GM04504 (cell line): ENCODE measurements around the gene MARS1.
A peak's percentile ranks its signal among the peaks of the same experiment; 100 is the strongest.
"Not testable (repeated sequence)": the region's sequence is repeated elsewhere in the genome, so short reads cannot be mapped to it uniquely, and the experiment has no call there.

Experiments used
- DNase-seq: peaks from one replicate; pipeline ENCODE4 v3.0.0-alpha.2; 2012; ENCODE audit warnings: low read depth

Gene MARS1

DNA sequence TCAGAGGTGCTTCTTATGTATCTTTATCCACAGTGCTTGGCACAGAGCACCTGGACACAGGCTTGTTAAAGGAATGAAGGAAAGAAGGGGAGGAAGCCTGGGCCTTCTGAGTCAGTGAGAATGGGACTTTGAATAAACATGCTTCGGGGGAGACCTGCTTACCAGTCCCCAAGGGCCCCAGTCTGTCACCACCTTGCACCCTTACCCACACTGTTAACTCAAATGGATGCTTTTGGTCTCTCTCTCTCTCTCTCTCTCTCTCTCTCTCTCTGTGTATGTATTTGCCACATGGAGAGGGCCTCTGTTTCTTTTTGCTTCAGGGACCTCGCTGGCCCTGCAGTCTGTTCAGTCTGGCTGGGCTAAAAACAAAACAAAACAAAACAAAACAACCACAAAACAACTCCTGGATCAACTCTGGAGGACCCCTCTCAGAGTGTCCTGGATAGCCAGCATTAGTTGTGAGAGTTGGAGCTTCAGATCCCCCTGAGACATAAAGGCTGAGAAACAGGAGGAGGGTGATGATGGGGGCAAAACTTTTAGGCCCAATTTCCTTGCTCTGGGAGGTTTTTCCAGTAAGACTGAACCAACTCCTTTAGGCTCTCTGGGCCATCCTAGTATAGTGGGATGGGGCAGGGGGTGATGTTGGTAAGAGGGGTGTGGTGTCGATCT lies 63.9 kb downstream of the MARS1 start:
- no peak for DNase-seq

DNA sequence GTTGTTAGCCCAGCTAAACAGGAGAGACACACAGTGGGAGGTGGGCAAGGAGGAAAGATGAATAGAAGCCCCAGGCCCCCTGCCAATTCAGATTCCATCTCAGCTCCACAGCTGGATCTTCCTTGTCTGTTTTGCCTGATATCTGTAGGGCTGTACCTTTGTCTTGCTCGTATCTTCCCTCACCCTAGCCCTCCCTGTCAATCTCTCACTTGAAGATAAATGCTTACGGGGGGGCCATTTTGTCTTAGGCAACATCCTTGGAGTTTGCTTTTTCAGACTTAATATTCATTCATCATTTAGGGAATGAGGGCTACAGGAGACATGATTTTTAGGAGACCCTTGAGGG lies 64.4 kb downstream of the MARS1 start:
- no peak for DNase-seq

DNA sequence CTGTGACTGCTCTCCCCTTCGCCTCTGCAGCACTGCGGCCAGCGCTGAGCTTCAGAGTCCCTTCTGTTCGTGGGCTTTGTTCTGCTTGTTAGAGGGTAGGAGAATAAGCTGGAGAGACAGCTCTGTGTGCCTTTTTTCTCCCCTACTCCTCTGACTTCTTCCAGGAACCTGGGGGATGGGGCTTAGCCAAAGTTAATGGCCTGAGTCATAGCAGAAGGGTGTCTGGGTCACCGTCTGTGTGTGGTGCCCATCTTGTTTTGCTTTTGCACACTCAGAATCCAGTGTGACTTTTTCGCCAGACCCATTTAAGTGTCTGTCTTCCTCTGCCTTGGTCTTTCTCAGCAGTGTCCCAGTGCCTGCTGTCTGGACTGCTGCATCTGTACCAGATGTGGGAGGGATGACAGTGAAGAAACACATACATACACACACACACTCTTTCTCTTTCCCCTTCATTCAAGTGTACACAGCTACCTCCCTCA lies 65.0 kb downstream of the MARS1 start:
- DNase-seq = peak; percentile 28

DNA sequence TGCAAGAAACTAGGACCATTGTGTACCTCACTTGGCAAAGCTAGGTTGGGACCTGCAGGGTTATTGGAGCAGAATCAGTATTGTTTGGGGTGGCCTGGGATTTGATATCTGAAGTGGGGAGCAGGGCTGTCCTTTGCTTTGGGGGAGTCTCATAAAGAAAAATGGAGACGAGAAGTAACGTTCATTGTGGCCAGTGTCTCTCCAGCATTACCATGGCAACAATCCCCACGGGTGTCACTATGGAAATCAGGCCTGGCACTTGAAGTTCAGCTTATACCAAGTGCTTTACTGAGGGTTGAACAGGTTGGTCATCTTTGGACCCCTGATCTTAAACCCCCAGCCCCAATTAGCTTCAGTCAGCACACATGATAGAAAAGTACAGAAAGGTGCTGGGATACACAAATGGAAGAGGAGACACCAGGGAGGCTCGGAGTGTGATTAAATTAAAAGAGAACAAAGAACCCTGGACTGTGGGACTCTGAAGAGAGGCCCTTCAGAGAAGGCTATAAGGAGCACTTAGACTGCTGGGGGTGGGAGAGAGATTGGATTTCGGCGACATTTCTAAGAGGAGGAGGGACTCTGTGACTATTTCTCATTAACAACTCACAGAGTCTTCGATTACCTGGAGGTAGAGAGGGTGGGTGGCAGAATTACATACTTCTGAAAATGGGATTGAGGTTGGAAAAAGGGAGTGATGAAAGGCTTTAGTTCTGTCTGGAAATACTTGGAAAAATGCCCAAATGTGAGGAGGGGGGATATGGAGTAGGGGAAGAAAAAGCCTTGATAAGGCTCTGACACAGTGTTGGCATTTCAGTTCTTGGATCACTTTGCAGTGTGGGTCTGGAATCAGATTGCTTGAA lies 65.7 kb downstream of the MARS1 start:
- no peak for DNase-seq

DNA sequence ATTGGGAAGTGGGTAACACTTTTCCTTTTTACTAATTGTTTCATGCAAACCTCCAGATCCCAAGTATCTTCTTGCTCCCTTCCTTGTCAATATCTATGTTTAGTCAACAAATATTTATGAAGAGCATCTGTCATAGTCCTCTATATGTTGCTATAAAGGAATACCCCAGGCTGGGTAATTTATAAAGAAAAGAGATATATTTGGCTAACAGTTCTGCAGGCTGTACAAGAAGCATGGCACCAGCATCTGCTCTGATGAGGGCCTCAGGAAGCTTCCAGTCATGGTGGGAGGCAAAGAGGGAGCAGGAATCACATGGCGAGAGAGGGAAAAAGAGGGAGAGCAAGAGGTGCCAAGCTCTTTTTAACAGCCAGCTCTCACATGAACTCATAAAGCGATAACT lies 66.6 kb downstream of the MARS1 start:
- DNase-seq = no peak

DNA sequence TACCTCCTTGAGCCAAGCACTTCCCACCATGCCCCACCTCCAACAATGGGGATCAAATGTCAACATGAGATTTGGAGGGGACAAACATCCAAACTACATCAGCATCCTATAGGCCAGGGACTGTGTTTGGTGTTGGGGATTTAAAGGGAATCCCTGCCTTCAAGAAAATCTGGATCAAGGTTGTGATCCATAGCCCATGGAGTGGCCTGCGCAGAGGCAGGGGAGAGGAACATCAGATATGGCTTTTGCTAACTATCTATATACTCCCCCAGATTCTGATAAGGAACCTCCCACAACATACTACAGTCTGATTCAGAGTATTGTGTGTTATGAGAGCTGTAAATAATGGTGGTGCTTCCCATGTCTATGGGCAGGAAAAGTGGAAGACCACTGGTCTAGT lies 67.0 kb downstream of the MARS1 start:
- no peak for DNase-seq

DNA sequence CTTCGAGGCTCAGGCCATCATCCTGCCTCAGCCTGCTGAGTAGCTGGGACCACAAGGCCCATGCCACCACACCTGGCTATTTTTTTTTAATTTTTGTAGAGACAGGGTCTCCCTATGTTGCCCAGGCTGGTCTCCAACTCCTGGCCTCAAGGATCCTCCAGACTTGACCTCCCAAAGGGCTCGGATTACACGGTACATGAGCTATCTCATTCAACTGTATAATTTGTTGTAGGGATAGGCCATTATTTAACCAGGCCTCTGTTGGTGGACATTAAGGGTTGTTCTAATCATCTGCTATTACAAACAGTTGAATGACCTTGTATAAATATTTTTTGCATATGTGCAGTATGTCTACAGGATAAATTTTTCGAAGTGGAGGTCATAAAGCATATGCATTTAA lies 71.0 kb downstream of the MARS1 start:
- no peak for DNase-seq

DNA sequence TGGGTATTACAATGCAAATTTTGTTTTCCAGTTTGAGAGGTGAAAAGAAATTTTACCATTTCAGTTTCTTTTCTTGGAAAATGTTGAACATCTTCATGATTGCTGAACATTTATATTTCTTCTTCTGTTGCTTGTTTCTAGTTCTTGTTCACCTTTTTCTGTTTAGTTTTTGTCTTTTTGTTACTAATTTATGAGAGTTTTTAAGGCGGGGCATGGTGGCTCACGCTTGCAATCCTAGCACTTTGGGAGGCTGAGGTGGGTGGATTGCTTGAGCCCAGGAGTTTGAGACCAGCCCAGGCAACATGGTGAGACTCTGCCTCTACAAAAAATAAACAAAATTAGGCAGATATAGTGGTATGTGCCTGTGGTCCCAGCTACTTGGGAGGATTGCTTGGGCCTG lies 72.6 kb downstream of the MARS1 start:
- DNase-seq = no peak

DNA sequence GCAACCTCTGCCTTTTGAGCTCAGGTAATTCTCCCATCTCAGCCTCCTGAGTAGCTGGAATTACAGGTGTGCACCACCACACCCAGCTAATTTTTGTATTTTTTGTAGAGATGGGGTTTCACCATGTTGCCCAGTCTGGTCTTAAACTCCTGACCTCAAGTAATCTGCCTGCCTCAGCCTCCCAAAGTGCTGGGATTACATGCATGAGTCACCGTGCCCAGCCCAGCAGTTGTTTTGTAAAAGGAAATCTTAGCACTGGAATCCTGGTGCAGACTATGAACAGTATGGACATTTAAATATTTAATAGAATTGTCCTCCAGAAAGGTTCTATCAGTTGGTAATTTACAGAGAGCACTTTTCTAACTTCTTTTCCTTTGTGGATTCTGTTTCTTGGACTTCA lies 73.2 kb downstream of the MARS1 start:
- DNase-seq = not testable (repeated sequence)

DNA sequence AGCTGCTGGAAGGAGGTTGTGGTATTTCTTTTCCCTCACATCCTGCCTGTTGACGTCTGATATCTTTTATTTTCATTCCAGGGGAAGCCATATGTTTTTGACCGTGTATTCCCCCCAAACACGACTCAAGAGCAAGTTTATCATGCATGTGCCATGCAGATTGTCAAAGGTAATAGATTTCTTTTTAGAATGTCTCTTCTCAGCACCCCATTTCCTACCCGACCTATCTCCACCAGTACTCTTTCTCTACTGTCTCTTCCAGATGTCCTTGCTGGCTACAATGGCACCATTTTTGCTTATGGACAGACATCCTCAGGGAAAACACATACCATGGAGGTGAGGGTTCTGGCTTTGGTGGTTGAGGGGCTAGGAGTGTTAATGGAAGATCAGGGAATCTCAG lies 75.5 kb downstream of the MARS1 start:
- DNase-seq = no peak

DNA sequence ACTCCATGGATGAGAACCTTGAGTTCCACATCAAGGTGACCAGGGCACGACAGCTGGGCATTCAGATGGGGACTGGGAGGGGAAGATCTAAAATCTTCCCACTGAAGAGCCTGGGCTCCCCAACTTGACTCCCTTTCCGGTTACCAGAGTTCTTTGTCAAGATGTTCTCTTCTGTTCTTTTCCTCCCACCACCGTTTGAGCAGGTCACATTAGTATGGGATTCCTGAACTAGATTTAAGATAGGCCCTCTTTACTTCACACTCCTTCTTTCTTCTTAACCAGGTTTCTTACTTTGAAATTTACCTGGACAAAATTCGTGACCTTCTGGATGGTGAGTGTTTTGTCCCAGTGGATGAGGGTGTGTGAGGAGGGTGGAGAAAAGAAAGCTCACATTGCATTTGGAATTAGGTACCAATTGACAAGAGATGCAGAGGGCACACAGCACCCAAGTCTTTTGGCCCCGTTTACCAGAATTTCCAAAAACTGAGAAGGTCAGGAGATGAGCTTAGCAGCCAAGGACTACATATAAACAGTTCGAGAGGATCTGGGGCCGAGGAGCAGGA lies 76.4 kb downstream of the MARS1 start:
- DNase-seq = no peak
